MCF 10A (cell line): Measurements from ENCODE around the gene HOMEZ. TPM values are rescaled to one million over a fixed set of nuclear protein-coding genes. Genes with fewer than 3 reads are reported as not detected.
"Not testable (repeated sequence)": the region's sequence is repeated elsewhere in the genome, so short reads cannot be mapped to it uniquely, and the experiment has no call there.

Experiments
- BruUV-seq: library from RNA; stranded (reverse); fragments of 400-500 nt; replicated peaks from 2 replicates; lab custom pipeline; 2021; lab: Mats Ljungman, UMichigan
- CTCF ChIA-PET: fragments of 300-600 bp; sonication (Branson Sonifier 250); formaldehyde crosslinking; extraction: SDS; loops from one replicate; lab custom pipeline; 2021; ENCODE audit warnings: antibody characterized with exemption, inconsistent platforms; lab: Yijun Ruan, JAX
- POLR2A ChIA-PET: fragments of 300-600, 350-650 bp; sonication (Branson Sonifier 250); formaldehyde crosslinking; extraction: SDS; loops from one replicate; lab custom pipeline; 2020; ENCODE audit warnings: antibody characterized with exemption, inconsistent platforms; lab: Yijun Ruan, JAX
- DNase-seq: peaks from one replicate; pipeline ENCODE4 v3.0.0-alpha.2; 2018; ENCODE audit not compliant: unreplicated experiment
- H3K27ac Mint-ChIP-seq: one replicate; pipeline ENCODE4 v1.8.0; 2022; ENCODE audit warnings: mild to moderate bottlenecking, low read depth, mixed read lengths; ENCODE audit not compliant: unreplicated experiment
- H3K27me3 Mint-ChIP-seq: one replicate; pipeline ENCODE4 v1.8.0; 2022; ENCODE audit warnings: mixed read lengths; ENCODE audit not compliant: insufficient read depth, unreplicated experiment
- H3K36me3 Mint-ChIP-seq: one replicate; pipeline ENCODE4 v1.8.0; 2022; ENCODE audit warnings: mild to moderate bottlenecking, moderate library complexity, mixed read lengths; ENCODE audit not compliant: insufficient read depth, unreplicated experiment
- H3K4me1 Mint-ChIP-seq: one replicate; pipeline ENCODE4 v1.8.0; 2022; ENCODE audit warnings: mixed read lengths; ENCODE audit not compliant: insufficient read depth, unreplicated experiment
- H3K4me3 Mint-ChIP-seq: one replicate; pipeline ENCODE4 v1.8.0; 2022; ENCODE audit warnings: mild to moderate bottlenecking, moderate library complexity, mixed read lengths; ENCODE audit not compliant: unreplicated experiment
- H3K9me3 Mint-ChIP-seq: one replicate; pipeline ENCODE4 v1.8.0; 2022; ENCODE audit warnings: mixed read lengths; ENCODE audit not compliant: unreplicated experiment
- CTCF ChIP-seq: fragments of 200-600 bp; IDR thresholded peaks from one replicate; pipeline ENCODE4 v1.8.0; 2022; ENCODE audit warnings: antibody characterized with exemption, mild to moderate bottlenecking; ENCODE audit not compliant: unreplicated experiment
- intact Hi-C: fragments of 100-400 bp; cut with micrococcal nuclease; formaldehyde crosslinking; loops from 2 replicates; pipeline ENCODE4 v1.14.1; 2022
- total RNA-seq: library from RNA; stranded (reverse); gene quantifications from 2 replicates; pipeline ENCODE4 v1.2.3, GENCODE V29; 2022

The HOMEZ gene
- total RNA-seq, 1 experiment from 2014 or later: 9.3 TPM

DNA sequence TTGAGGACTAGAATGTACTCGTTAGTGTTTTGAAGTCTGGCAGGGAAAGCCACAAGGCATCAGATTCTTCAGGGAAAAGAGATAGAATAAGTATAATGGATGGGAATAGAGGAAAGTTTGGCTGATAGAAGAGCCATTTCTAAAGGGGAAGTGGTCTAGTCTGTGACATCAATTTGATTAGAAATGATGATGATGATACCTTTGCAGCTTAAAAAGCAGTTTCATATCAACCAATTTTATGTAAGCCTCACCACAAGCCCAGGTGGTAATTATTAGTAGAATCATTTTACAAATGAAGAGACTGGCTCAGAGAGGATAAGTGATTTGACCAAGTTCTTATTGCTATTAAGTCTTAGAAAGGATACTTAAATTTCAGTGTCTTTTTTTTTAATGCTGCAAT is 45.3 kb downstream of the HOMEZ start:
- intact Hi-C loops: no loop called here
- H3K27me3 Mint-ChIP-seq: no peaks in the 10 kb centered on the region
- CTCF ChIA-PET: interaction anchor here (0.7 kb wide), 1 partner anchor 217 kb away, joined by 3 read pairs; no protein-coding TSS in a partner anchor
- peaks cover 7% of the 10 kb centered on the region for H3K4me1 Mint-ChIP-seq
- DNase-seq: no peak
- TF ChIP-seq CTCF: no peak
- no peak overlapping the region for H3K27ac Mint-ChIP-seq
- no peak overlapping the region for H3K4me3 Mint-ChIP-seq
- no TSS peak for BruUV-seq
- H3K36me3 Mint-ChIP-seq: no peaks in the 10 kb centered on the region
- H3K9me3 Mint-ChIP-seq: no peaks in the 10 kb centered on the region
- POLR2A ChIA-PET: no interaction called here

DNA sequence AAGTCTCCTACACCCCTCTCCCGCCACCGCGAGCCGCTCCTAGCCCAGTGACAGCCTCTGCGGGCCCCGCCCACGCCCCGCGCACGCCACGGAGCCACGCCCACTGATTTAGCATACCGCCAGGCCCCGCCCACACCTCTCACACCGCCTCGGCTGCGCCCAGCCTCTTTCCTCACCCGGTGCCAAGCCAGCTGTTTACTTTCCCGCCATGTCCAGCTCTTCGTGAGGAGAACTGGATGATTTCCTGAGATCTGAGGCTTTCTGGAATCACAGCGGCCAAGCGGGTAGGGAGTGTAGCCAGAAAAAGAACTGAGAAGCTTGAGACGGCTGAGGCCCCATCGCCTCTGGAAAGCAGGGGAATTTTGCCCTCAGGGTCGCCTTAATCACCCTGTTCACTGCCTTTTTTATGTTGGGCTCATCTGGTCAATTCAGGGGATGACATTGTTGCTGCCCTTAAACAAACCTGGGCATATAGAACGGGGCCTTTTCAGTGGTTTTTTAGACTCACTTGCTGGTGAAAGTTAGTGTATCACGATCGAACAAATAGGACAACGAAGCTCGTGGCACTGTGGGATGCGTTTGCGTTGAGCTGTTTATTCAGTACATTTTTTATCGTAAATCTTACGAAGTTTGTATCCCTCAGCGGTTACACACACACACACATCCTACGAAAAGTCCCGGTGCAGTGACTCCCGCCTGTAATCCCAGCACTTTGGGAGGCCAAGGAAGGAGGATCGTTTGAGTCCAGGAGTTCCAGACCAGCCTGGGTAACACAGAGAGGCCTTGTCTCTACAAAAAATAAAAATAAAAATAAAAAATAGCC is 47.9 kb downstream of the HOMEZ start, which contains the start of gene RNF212B:
TSS of gene RNF212B (plus strand) at position 165 of the 823 bp plus-strand sequence. CDS start 2,410 bp downstream, outside the sequence.
- Mint-ChIP-seq H3K36me3 (no peaks in the 10 kb centered on the region), H3K27ac (peak within 1 kb of the TSS; percentile 63), H3K27me3 (no peaks in the 10 kb centered on the region), H3K4me1 (peaks cover 7% of the 10 kb centered on the region), H3K9me3 (no peaks in the 10 kb centered on the region), H3K4me3 (peak within 1 kb of the TSS; percentile 74)
- intact Hi-C loops: no loop called here
- DNase-seq: peak; percentile 86
- BruUV-seq: no TSS peak
- no peak for TF ChIP-seq CTCF
- ChIA-PET CTCF (interaction anchor here (0.6 to 2.0 kb wide), 8 partner anchors 11 to 242 kb away, joined by 3 to 8 read pairs (median 4); no protein-coding TSS in a partner anchor), POLR2A (interaction anchor here (0.6 to 1.2 kb wide), 6 partner anchors 24 to 167 kb away, joined by 3 to 6 read pairs (median 4); partner anchors contain the start of gene PABPN1)

- H3K9me3 Mint-ChIP-seq, intact Hi-C loops, H3K27me3 Mint-ChIP-seq, DNase-seq, BruUV-seq, H3K36me3 Mint-ChIP-seq, CTCF ChIA-PET, H3K27ac Mint-ChIP-seq, H3K4me1 Mint-ChIP-seq, H3K4me3 Mint-ChIP-seq, POLR2A ChIA-PET: not testable (repeated sequence)
These were observed 53.6 kb downstream of the HOMEZ start for GRCh38 chr14:23232241-23232808.

DNA sequence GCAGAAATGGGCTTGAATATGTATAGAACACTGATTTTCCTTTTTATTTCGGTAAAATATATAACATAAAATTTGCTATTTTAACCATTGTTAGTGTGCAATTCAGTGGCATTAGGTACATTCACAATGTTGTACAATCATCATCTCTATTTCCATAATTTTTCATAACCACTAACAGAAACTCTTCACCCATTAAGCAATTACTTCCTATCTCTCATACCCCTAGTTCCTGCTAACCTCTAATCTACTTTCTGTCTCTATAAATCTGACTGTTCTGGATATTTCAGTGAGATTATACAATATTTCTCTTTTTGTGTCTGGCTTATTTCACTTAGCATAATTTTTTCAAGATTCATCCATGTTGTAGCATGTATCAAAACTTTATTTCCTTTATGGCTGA is 57.1 kb downstream of the HOMEZ start:
- CTCF ChIA-PET: no interaction called here
- no peak for TF ChIP-seq CTCF
- Mint-ChIP-seq H3K27ac (no peak overlapping the region), H3K9me3 (peaks cover 17% of the 10 kb centered on the region), H3K36me3 (peaks cover 5% of the 10 kb centered on the region), H3K27me3 (peaks cover 14% of the 10 kb centered on the region), H3K4me1 (no peaks in the 10 kb centered on the region), H3K4me3 (no peak overlapping the region)
- DNase-seq: no peak
- POLR2A ChIA-PET: no interaction called here
- intact Hi-C loops: no loop called here
- BruUV-seq: no TSS peak
